Fibroblast of the conjunctiva (primary cell): Measurements from ENCODE around the gene ANAPC16.
"Not testable (repeated sequence)": the region's sequence is repeated elsewhere in the genome, so short reads cannot be mapped to it uniquely, and the experiment has no call there.

Source experiments
- DNase-seq: peaks from one replicate; pipeline ENCODE4 v3.0.0-alpha.2; 2010; ENCODE audit warnings: low read depth

Gene ANAPC16

DNA sequence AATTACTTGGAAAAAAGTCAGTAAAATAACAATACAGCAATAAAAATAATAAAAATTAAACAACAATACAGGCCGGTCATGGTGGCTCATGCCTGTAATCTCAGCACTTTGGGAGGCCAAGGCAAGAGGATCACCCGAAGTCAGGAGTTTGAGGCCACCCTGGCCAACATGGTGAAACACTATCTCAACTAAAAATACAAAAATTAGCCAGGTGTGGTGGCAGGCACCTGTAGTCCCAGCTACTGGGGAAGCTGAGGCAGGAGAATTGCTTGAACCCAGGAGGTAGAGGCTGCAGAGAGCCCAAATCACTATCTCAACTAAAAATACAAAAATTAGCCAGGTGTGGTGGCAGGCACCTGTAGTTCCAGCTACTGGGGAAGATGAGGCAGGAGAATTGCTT, 4.0 kb upstream of the ANAPC16 start:
- not testable (repeated sequence) for DNase-seq

DNA sequence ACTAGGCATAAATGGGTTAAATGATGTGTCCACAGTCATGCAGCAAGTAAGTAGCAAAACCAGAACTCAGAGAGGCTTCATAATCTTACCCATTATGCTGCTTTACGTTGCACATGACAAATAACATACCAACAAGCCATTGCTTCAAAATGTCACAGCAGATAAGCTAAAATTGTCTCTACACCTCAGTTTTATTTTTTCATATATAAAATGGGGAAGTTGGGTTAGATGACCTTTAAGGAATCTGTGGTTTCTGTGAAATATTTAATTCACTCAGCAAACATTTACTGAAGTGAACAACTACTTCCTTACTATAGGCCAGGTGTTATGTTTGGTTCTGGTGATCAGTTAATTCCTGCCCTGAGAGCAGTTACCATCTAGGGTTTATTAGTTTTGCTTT, 2.5 kb downstream of the ANAPC16 start:
- no peak for DNase-seq

DNA sequence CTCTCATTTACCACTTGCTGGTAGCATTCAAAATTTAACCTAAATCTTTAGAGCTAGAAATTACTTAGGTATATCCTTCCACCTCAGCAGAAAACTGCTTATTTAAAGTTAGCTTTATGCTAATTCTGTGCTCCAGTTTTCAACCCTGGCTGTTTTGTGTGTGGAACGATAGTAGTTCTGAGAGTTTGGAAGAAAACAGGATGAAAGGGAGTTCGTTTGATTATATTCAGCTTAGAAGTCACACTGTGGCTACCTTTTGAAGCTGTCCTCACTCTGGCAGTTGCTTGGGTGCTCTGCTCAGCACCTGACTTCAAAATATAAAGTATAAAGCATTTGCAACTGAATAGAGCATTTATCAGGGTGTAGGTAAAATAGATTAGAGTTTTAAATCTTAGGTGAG, 2.9 kb downstream of the ANAPC16 start:
- DNase-seq, result no peak

DNA sequence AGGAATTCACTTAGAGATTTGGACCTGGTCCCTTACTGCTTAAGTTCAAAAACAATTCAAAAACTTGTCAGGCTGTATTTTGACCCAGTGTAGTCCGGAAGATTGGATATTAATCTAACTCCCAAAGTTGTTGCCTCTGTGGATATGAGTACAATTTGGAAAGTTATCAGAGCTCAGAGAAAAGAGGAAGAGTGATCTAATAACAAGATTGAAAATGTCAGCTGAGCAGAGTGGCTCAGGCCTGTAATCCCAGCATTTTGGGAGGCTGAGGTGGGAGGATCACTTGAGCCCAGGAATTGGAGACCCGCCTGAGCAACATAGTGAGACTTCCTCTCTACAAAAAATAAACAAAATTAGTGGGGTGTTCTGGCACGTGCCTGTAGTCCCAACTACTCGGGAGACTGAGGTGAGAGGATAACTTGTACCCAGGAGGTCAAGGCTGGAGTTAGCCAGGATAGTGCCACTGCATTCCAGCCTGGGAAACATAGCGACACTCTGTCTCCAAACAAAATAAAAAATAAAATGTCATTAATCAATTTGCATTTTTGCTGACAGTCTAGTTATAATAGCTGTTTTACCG, 3.5 kb downstream of the ANAPC16 start:
- DNase-seq, result no peak

DNA sequence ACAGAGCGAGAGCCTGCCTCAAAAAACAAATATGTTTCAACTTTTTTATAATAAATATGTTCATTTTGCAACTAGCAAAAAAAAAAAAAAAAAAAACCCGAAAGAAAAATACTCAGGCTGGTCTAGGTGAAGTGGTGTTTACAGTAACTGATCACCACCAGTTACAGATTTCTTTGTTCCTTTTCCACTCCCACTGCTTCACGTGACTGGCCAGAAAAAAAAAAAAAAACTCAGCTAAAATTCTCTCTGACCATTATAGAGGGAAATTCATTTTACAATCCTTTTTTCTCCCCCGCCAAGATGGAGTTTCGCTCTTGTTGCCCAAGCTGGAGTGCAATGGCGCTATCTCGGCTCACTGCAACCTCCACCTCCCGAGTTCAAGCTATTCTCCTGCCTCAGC, 4.8 kb downstream of the ANAPC16 start:
- no peak for DNase-seq

DNA sequence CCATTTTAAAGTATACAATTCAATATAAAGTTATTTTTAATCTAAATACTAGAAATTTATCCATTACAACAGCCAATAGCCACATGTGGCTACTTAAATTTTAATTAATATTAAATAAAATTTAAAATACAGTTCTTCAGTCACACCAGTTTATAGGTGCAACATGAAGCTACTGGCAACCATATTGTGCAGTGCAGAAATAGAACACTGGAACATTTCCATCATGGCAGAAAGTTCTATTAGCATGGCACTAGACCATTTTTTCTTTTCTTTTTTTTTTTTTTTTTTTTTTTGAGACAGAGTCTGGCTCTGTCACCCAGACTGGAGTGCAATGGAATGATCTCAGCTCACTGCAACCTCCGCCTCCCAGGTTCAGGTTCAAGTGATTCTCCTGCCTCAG, 5.5 kb downstream of the ANAPC16 start:
- no peak for DNase-seq

DNA sequence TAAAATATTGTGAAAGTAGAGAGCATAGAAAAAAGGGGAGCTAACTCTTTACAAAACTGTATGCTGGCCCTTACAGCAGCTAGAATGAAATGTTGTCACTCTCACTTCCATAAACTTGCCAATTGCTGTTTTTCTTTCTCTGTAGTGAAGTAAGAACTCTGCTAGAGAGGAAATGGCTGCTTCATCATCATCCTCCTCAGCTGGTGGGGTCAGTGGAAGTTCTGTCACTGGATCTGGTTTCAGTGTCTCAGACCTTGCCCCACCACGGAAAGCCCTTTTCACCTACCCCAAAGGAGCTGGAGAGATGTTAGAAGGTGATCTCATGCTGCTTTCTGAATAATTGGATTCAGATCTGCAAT, 7.9 kb downstream of the ANAPC16 start:
- DNase-seq, result no peak

DNA sequence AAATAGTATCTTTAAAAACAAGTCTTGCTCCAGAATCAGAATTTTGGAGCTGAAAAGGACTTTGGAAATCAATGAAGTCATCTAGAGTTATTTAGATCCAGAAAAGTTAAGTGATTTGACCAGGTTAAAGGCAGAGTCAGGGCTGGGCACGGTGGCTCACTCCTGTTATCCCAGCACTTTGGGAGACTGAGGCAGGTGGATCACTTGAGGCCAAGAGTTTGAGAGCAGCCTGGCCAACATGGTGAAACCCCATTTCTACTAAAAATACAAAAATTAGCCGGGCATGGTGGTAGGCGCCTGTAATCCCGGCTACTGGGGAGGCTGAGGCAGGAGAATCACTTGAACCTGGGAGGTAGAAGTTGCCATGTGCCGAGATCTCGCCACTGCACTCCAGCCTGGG, 8.4 kb downstream of the ANAPC16 start:
- not testable (repeated sequence) for DNase-seq

DNA sequence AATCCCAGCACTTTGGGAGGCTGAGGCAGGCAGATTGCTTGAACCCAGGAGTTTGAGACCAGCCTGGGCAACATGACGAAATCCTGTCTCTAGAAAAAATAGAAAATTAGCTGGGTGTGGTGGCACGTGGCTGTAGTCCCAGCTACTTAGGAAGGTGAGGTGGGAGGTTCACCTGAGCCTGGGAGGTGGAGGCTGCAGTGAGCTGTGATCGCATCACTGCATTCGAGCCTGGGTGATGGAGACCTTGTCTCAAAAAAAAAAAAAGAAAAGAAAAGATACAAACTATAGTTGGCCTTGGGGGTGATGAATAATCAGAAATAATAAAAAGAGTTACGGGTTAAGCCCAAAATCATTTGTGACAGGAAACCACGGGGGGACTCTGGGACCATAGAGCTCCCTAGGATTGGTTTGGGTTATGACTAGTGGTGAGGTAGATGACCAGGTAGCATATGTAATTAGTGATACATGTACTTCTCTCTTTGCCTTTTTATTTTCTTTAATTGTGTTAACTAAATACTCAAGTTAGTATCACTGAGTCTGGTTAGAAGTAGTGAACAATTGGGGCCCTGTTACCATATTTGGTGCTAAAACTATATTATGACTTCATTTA, 10.7 kb downstream of the ANAPC16 start:
- DNase-seq, result no peak

DNA sequence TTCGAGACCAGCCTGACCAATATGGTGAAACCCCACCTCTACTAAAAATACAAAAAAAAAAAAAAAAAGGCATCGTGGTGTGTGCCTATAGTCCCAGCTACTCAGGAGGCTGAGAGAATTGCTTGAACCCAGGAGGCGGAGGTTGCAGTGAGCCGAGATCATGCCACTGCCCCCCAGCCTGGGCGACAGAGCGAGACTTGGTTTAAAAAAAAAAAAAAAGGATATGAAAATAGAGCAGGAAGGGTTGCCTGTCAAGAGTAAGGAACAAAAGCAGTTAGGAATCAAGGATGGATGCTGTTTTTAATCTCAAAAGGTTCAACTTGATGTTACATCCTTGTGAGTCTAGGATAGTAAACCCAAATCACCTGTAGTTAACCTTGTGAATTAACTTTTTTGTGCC, 12.0 kb downstream of the ANAPC16 start:
- DNase-seq, result no peak

DNA sequence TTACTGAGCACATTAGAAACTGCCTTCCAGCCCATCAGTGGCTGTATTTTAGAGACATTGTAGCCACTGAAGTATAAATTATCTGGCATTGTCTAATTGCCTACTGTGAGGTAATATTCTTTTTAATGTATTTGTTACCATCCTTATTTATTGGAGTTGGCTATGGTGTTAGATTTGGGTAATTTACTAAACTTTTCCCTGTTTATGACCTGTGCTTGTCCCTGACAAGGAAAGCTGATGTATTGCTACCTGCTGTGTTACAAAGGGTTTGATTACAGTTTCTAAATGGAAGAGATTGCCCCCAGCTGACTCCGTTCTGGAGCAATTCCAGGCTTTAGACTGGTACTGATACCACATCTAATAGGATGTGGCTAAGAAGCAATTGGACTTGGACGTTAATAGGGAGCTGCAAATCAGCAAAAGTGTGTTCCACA, 12.5 kb downstream of the ANAPC16 start:
- DNase-seq, result no peak

DNA sequence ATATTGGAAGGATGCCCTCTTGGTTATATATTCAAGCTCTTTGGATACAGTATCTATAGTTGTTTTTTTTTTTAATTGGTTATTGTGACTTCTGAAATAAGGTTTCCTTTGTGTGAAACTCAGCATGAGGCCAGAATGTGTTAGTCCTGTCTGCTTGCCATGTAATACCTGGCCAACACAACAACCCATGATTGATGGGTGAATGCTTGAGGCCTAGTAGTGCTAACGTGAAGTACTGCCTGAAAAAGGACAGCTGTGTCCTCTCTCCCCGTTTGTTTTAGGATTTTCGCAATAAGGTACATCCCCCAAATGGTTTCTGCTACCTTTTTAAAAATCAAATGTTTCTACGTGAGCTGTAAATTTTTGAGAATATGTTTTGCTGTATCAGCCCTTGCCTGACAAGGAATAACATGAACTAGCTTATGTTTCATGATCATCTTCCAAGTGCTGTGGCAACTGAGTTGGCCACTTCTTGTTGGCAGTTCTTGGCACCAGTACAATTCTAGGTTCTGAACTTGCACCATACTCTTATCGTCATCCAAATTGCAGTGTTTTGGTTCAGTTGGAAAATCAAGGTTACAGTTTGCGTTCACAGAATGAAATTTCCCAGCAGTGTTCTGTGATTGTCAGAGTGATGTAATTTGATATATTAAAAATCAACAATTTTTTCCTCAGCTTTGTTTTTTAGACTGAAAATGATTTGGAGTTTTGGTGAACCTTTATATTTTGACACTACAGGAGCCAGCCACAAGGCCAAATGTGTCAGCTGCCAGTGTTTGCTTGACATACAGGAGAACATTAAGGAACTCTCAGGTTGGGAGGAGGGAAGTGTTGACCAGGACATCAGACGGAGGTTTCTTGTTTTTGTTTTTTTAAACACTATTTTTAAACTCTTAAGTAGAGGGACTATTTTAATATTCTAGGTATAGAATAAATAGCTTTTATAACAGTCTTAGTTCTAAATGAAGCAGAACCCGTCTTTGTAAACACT, 13.7 kb downstream of the ANAPC16 start:
- peak; percentile 36 for DNase-seq

DNA sequence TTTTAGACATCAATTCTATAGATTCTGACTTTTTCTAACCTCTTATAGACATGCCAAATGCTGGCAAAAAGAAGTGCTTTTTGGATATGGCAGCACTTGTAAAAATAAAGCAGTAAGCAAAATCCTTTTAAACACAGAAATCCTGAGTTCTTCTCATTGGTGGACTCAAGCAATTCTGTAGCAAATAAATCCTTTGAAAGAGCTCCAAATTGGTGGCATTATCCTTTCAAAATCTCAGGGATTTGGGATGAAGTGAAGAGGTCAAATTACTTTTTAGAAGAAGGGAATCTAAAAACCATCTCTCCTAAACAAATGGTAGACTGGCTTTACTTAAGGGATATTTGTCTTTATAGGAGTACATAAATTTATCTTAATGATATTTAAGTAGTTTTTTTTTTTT, 17.8 kb downstream of the ANAPC16 start:
- DNase-seq, result no peak

DNA sequence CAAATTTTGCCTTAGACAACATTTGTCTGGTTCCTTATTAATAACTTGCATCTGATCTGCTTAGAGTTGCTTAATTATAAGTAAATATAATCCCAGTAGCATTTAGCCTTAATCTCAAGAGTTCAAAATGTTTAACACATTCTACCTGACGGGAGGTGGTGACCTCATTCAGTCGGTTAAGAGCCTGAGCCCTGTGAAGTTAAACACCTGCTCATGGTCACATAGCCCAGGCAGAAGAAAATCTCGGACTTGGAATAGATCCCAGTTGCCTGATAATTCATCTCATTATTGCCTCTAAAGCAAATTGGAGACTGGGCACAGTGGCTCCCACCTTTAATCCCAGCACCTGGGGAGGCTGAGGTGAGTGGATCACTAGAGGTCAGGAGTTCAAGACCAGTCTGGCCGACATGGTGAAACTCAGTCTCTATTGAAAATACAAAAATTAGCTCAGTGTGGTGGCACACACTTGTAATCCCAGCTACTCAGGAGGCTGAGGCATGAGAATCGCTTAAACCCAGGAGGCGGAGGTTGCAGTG, 18.8 kb downstream of the ANAPC16 start:
- no peak for DNase-seq

DNA sequence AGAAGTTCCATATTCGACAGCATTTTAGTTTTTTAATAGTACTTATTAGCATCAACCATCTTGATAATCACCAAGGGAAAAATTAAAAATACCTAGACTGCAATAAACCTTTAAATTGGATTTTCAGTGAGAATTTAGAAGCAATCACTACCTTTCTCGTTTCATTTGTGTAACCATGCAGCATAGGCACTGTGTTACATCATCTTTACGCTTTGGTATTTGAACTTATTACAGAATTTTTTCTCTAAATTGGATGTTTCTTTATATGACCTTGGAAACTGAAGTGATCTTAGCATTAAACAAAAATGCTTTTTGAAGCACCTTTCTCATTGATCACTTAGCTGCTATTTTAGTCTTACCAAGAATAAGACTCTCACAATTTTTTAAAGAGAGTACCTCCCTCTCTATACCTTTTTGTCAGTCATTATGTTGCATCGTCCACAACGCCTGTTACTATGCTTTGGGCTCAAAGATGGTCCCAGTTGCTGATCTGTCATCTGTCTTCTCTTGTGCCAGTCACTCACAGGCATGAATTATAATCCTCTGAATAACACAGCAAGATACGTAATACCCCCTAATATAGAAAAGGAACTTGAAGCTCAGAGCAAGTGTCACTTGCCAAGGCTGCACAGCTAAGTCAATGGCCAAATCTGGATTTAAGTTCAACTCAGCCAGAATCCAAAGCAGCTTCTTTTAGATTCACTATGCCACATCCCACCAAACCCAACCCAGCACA, 19.9 kb downstream of the ANAPC16 start:
- no peak for DNase-seq

DNA sequence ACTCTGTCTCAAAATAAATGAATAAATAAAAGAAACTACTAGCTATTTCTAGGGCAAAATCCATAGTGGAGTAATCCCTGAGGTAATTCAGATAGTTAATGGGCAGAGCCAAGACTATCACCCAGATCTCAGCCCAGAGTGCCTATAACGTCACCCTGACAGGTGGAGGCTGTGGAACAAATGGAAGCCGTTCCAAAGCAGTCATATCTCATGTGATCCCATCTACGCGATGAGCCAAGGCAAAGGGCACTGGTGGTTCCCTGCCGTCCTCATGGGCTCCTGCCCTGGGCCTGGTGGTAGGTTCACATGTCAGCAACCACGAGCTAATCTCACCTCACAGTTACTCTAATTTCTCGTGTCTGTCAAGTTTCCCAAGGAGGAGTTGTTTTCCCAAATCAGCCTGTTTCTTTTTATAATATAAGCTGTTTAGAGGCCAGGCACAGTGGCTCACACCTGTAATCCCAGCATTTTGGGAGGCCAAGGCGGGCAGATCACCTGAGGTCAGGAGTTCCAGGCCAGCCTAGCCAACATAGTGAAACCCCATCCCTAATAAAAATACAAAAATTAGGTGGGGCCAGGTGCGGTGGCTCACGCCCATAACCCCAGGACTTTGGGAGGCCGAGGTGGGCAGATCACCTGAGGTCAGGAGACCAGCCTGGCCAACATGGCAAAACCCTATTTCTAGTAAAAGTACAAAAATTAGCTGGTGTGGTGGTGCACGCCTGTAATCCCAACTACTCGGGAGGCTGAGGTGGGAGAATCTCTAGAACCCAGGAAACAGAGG, 22.8 kb downstream of the ANAPC16 start:
- no peak for DNase-seq

DNA sequence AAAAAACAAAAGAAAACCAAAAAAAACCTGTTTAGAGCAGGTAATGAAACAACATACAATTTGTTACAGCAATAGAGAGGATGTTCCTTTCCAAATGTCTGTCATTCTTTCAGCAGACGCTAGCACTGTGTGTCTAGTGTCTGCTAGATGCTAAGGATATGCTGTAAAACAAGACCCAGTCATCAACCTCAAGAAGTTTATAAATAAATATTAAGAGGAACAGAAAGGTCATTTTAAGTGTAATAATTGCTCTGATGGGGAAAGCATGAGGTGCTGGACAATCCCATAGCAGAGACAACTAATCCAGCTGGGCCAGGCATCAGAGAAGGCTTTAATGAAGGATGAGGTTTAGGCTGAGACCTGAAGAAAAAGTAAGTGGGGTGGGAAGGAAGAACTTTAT, 23.6 kb downstream of the ANAPC16 start:
- no peak for DNase-seq

DNA sequence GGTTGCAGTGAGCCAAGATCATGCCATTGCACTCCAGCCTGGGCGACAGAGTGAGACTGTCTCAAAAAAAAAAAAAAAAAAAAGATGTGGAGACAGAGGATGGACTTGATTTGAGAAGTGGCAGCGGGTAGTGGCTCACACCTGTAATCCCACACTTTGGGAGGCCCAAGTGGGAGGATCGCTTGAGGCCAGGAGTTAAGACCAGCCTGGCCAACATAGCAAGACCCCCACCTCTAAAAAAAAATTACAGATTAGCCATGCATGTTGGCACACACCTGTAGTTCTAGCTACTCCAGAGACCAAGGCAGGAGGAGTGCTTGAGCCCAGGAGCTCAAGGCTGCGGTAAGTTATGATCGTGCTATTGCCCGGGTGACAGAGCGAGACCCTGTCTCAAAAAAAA, 24.6 kb downstream of the ANAPC16 start:
- DNase-seq, result no peak

DNA sequence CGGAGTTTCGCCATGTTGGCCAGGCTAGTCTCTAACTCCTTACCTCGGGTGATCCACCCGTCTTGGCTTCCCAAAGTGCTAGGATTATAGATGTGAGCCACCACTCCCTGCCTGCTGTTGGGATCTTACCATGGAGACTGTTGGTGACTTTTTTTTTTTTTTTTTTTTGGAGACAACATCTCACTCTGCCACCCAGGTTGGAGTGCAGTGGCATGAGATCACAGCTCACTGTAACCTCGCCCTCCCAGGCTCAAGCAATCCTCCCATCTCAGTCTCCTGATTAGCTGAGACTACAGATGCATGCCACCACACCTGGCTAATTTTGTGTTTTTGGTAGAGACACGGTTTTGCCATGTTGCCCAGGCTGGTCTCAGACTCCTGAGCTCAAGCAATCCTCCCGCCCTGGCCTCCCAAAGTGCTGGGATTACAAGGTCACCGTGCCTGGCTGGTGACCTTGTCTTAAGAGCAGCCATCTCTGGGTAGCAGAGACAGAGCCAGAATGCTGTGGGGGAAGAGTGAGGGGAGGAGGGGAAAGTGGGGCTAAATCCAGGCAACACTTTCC, 26.0 kb downstream of the ANAPC16 start:
- DNase-seq, result no peak

DNA sequence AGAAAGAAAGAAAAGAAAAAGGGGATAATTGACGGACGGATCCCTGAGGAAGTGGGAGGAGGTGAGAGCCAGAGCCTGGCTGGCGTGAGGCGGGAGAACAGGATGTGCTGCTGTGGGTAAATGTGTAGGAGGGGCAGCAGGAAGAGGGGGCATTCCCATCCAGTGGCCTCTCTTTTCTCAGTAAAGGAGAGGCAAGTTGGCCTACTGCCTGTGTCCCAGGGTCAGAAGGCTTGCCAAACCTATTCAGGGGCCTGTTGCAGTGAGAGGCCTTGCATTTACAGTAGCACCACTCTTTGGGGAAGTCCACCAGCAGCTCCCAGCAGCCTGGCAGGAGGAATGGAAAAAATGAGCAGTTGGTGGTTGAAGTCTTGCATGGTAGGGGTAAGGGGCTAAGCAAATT, 26.9 kb downstream of the ANAPC16 start:
- DNase-seq, result peak; percentile 65

DNA sequence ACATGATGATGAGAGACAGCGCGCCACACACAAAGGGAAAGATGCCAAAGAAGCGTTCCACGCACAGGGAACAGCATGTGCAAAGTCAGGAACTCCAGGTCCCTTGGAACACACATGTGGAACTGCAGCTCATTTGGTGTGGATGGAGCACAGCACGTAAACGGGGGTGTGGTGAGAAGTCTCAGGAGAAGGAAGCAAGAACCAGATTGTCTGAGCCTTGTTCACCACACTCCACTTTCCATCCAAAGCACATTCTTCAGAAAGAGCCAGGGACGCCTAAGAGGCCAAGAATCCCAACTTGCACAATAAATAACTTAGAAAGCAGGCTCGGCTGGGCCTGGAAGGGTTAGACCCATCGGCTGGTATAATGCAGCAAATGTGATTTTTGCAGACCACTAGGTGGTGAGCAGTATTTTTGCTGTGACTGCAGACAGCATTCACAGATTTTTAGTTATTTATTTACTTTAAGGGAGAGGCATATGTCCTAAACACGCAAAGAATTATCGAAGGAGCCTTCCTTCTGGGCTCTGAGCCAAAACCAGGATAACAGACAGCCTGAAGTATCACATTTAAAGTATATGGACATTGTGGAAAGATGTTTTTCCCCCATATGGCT, 28.1 kb downstream of the ANAPC16 start:
- peak; percentile 97 for DNase-seq
